SK-N-SH (cell line): ENCODE measurements around the gene RAB1B. TPM values are rescaled to one million over a fixed set of nuclear protein-coding genes. Genes with fewer than 3 reads are reported as not detected.

ENCODE experiments used
- CTCF ChIA-PET: fragments of 300-600, 350-600 bp; formaldehyde crosslinking; extraction: SDS; loops from one replicate; lab custom pipeline; 2021; lab: Yijun Ruan, JAX
- POLR2A ChIA-PET: fragments of 350-600 bp; sonication (Branson Sonifier 250); formaldehyde crosslinking; extraction: SDS; loops from one replicate; lab custom pipeline; 2020; ENCODE audit warnings: antibody characterized with exemption, inconsistent platforms; lab: Yijun Ruan, JAX
- DNase-seq: peaks from one replicate; pipeline ENCODE4 v3.0.0; 2012
- H2AFZ ChIP-seq: fragments of 200-600 bp; sonication (generic); 2 replicates; pipeline ENCODE4 v1.8.1; 2016; ENCODE audit warnings: antibody characterized with exemption, mild to moderate bottlenecking, low read depth
- H3F3A ChIP-seq: fragments of 200-600 bp; sonication (generic); replicated peaks from 2 replicates; pipeline ENCODE3; 2016; ENCODE audit warnings: antibody characterized with exemption, mild to moderate bottlenecking; ENCODE audit not compliant: insufficient read depth
- H3K27ac ChIP-seq, 2 experiments: fragments of 200-500 bp in 1 of 2; fragments of 200-600 bp in 1 of 2; sonication (Bioruptor generic) in 1 of 2; sonication (generic), shearing (Covaris generic) in 1 of 2; 2 replicates each; pipeline versions ENCODE4 v1.5.1 to v1.6.1; 2014 to 2016; ENCODE audit warnings: low read depth in 2 of 2, inconsistent platforms in 1 of 2, low read length in 1 of 2, mild to moderate bottlenecking in 1 of 2, mixed read lengths in 1 of 2
- H3K27me3 ChIP-seq: fragments of 200-600 bp; sonication (generic), shearing (Covaris generic); 2 replicates; pipeline ENCODE4 v1.6.1; 2016; ENCODE audit warnings: mixed run types; ENCODE audit not compliant: insufficient read depth
- H3K36me3 ChIP-seq, 2 experiments: fragments of 200-500 bp in 1 of 2; fragments of 200-600 bp in 1 of 2; sonication (Bioruptor generic) in 1 of 2; sonication (generic) in 1 of 2; replicated peaks in 1 of 2; 2 replicates each; pipeline versions ENCODE3 to v1.5.1; 2014 to 2016; ENCODE audit warnings: low read length in 1 of 2, mild to moderate bottlenecking in 1 of 2; ENCODE audit not compliant: insufficient read depth in 2 of 2, control insufficient read depth in 1 of 2
- H3K4me1 ChIP-seq, 2 experiments: fragments of 200-500 bp in 1 of 2; fragments of 200-600 bp in 1 of 2; sonication (Bioruptor generic) in 1 of 2; sonication (generic), shearing (Covaris generic) in 1 of 2; 2 replicates each; pipeline versions ENCODE4 v1.5.1 to v1.6.1; 2014 to 2016; ENCODE audit warnings: low read depth in 1 of 2, low read length in 1 of 2, mixed run types in 1 of 2; ENCODE audit not compliant: insufficient read depth in 2 of 2, control insufficient read depth in 1 of 2
- H3K4me2 ChIP-seq: fragments of 200-600 bp; sonication (generic), shearing (Covaris generic); 2 replicates; pipeline ENCODE4 v1.6.1; 2017; ENCODE audit warnings: mixed run types
- H3K4me3 ChIP-seq, 2 experiments: fragments of 200-500 bp in 1 of 2; fragments of 200-600 bp in 1 of 2; sonication (Bioruptor generic) in 1 of 2; sonication (generic), shearing (Covaris generic) in 1 of 2; 2 replicates each; pipeline versions ENCODE4 v1.5.1 to v1.8.1; 2014 to 2016; ENCODE audit warnings: low read depth in 2 of 2, inconsistent platforms in 1 of 2, low read length in 1 of 2, mild to moderate bottlenecking in 1 of 2, mixed read lengths in 1 of 2, moderate library complexity in 1 of 2
- H3K79me2 ChIP-seq: fragments of 200-600 bp; sonication (generic); 2 replicates; pipeline ENCODE4 v1.8.1; 2017; ENCODE audit warnings: mild to moderate bottlenecking; ENCODE audit not compliant: insufficient read depth
- H3K9ac ChIP-seq: fragments of 200-600 bp; sonication (generic); 2 replicates; pipeline ENCODE4 v1.6.1; 2017; ENCODE audit warnings: mixed run types
- H3K9me2 ChIP-seq: fragments of 200-600 bp; sonication (generic); 2 replicates; pipeline ENCODE4 v1.6.1; 2017; ENCODE audit warnings: mixed run types
- H3K9me3 ChIP-seq: fragments of 200-600 bp; sonication (generic); 2 replicates; pipeline ENCODE4 v1.6.1; 2017; ENCODE audit warnings: mixed run types, mild to moderate bottlenecking, moderate library complexity
- H4K20me1 ChIP-seq: fragments of 200-600 bp; sonication (generic); 2 replicates; pipeline ENCODE4 v1.6.1; 2017; ENCODE audit warnings: mild to moderate bottlenecking, mixed run types; ENCODE audit not compliant: insufficient read depth
- ELF1 ChIP-seq: IDR thresholded peaks from 2 replicates; pipeline ENCODE4 v1.4.0; 2012
- EP300 ChIP-seq, 2 experiments: IDR thresholded peaks; 2 replicates each; pipeline versions ENCODE4 v1.4.0 to v1.6.1; 2012; ENCODE audit warnings: borderline replicate concordance in 1 of 2, low read depth in 1 of 2, low read length in 1 of 2
- JUND ChIP-seq: IDR thresholded peaks from 2 replicates; pipeline ENCODE4 v1.4.0; 2012
- MEF2A ChIP-seq: IDR thresholded peaks from 2 replicates; pipeline ENCODE4 v1.4.0; 2012; ENCODE audit warnings: low read depth, borderline replicate concordance
- MXI1 ChIP-seq: IDR thresholded peaks from 2 replicates; pipeline ENCODE4 v1.6.1; 2012; ENCODE audit warnings: mild to moderate bottlenecking, low read depth, low read length, improper control_type of control experiment
- NRF1 ChIP-seq: IDR thresholded peaks from 2 replicates; pipeline ENCODE4 v1.6.1; 2012; ENCODE audit warnings: low read depth, mild to moderate bottlenecking, low read length
- POLR2AphosphoS5 ChIP-seq: IDR thresholded peaks from 2 replicates; pipeline ENCODE4 v1.6.1; 2012; ENCODE audit warnings: low read depth, low read length
- RCOR1 ChIP-seq: fragments of 150-350 bp; IDR thresholded peaks from 2 replicates; pipeline ENCODE4 v1.6.1; 2017; ENCODE audit warnings: antibody characterized with exemption, low read length
- RFX5 ChIP-seq: IDR thresholded peaks from 2 replicates; pipeline ENCODE4 v1.6.1; 2012; ENCODE audit warnings: mild to moderate bottlenecking, improper control_type of control experiment, low read length
- RXRA ChIP-seq: IDR thresholded peaks from 2 replicates; pipeline ENCODE4 v1.4.0; 2012; ENCODE audit warnings: low read depth, mild to moderate bottlenecking, borderline replicate concordance
- TCF12 ChIP-seq: IDR thresholded peaks from 2 replicates; pipeline ENCODE4 v1.4.0; 2012
- YY1 ChIP-seq: IDR thresholded peaks from 2 replicates; pipeline ENCODE4 v1.4.0; 2012; ENCODE audit warnings: low read depth, mild to moderate bottlenecking
- WGBS: methylation state at CpG from one replicate; pipeline ENCODE4 v1.1.6; 2017; ENCODE audit warnings: low lambda C conversion rate; 5-methylcytosine and 5-hydroxymethylcytosine counted together
- polyA plus RNA-seq, 3 experiments: library from polyadenylated mRNA; depleted of rRNA; stranded (reverse); fragments of >200 nt; gene quantifications; 2 replicates each; pipeline ENCODE4 v1.2.3, GENCODE V29; 2012
- TF ChIP-seq, protein P1 (sequence below): fragments of 200-600 bp; sonication (generic); IDR thresholded peaks from 2 replicates; pipeline ENCODE4 v1.6.1; 2017; ENCODE audit warnings: antibody characterized with exemption, mild to moderate bottlenecking, moderate library complexity
- TF ChIP-seq, protein P2 (sequence below): fragments of 150-350 bp; IDR thresholded peaks from 2 replicates; pipeline ENCODE4 v1.6.1; 2017; ENCODE audit warnings: antibody characterized with exemption, low read length, low read depth, borderline replicate concordance
- TF ChIP-seq, protein P3 (sequence below): IDR thresholded peaks from 2 replicates; pipeline ENCODE4 v1.4.0; 2012; ENCODE audit warnings: low read depth
- TF ChIP-seq, protein P4 (sequence below): IDR thresholded peaks from 2 replicates; pipeline ENCODE4 v1.6.1; 2012; ENCODE audit warnings: mild to moderate bottlenecking, low read depth, low read length, moderate library complexity

RAB1B gene
- polyA plus RNA-seq, 1 of the 3 experiments (the other 2 are of a cell fraction) = 208 TPM

DNA sequence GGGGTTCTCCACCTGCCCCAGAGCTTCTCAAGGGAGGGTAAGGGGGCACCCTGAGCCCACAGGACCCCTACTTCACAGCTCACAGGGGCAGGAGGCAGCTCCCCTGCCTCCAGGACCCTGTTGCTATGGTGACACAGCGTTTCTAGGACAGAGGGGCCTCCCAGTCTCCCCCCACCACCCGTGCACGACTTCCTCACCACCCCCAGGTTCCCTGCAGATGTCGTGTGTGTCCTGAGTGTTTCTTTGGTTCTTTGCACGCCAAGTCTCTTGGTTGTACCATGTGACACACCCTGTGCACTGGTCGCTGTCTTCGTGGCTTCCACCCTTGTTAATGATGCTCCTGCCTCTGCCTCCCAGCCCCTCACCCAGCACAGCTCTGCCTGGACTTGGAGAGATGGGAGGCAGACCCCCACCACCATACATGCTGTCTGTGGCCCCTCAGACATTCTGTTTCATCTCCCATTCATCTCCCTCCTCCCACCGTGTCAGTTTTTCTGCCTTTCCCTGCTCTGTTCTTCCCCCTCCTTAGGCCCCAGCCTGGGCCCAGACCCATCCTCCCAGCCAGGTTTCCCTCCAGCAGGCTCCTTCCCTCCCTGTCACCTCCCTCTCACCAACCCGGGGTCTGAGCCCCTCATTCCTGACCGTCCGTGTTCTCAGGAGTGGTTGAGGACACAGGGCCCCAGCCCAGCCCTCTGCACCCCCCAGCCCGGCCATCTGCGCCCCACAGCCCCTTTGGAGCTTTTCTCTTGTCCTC, 24.5 kb upstream of the RAB1B start:
- CTCF ChIA-PET = interaction anchor here (0.9 to 1.3 kb wide), 3 partner anchors 21 to 176 kb away, joined by 3 to 5 read pairs (median 3); no protein-coding TSS in a partner anchor

More for the DNA sequence above, 24.5 kb upstream of the RAB1B start:
- H3K36me3 ChIP-seq = peaks cover 23 to 78% of the 10 kb centered on the region in 2 experiments
- H3K4me1 ChIP-seq = no peaks in the 10 kb centered on the region
- H3K27ac ChIP-seq = no peak overlapping the region
- TF ChIP-seq, protein P1, sequence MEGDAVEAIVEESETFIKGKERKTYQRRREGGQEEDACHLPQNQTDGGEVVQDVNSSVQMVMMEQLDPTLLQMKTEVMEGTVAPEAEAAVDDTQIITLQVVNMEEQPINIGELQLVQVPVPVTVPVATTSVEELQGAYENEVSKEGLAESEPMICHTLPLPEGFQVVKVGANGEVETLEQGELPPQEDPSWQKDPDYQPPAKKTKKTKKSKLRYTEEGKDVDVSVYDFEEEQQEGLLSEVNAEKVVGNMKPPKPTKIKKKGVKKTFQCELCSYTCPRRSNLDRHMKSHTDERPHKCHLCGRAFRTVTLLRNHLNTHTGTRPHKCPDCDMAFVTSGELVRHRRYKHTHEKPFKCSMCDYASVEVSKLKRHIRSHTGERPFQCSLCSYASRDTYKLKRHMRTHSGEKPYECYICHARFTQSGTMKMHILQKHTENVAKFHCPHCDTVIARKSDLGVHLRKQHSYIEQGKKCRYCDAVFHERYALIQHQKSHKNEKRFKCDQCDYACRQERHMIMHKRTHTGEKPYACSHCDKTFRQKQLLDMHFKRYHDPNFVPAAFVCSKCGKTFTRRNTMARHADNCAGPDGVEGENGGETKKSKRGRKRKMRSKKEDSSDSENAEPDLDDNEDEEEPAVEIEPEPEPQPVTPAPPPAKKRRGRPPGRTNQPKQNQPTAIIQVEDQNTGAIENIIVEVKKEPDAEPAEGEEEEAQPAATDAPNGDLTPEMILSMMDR = no peak
- TF ChIP-seq ELF1 (no peak), EP300 (IDR thresholded peaks at IDR 0.05; ENCODE audit: borderline replicate concordance in 1 of 2, low read depth in 1 of 2, low read length in 1 of 2) (no peak), RFX5 (no peak), NRF1 (no peak), MEF2A (no peak), RXRA (no peak), POLR2AphosphoS5 (no peak), YY1 (no peak), JUND (no peak), TCF12 (no peak), MXI1 (no peak), RCOR1 (no peak)
- TF ChIP-seq, protein P2, sequence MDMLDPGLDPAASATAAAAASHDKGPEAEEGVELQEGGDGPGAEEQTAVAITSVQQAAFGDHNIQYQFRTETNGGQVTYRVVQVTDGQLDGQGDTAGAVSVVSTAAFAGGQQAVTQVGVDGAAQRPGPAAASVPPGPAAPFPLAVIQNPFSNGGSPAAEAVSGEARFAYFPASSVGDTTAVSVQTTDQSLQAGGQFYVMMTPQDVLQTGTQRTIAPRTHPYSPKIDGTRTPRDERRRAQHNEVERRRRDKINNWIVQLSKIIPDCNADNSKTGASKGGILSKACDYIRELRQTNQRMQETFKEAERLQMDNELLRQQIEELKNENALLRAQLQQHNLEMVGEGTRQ = no peak
- TF ChIP-seq, protein P3, sequence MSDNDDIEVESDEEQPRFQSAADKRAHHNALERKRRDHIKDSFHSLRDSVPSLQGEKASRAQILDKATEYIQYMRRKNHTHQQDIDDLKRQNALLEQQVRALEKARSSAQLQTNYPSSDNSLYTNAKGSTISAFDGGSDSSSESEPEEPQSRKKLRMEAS = no peak
- TF ChIP-seq, protein P4, sequence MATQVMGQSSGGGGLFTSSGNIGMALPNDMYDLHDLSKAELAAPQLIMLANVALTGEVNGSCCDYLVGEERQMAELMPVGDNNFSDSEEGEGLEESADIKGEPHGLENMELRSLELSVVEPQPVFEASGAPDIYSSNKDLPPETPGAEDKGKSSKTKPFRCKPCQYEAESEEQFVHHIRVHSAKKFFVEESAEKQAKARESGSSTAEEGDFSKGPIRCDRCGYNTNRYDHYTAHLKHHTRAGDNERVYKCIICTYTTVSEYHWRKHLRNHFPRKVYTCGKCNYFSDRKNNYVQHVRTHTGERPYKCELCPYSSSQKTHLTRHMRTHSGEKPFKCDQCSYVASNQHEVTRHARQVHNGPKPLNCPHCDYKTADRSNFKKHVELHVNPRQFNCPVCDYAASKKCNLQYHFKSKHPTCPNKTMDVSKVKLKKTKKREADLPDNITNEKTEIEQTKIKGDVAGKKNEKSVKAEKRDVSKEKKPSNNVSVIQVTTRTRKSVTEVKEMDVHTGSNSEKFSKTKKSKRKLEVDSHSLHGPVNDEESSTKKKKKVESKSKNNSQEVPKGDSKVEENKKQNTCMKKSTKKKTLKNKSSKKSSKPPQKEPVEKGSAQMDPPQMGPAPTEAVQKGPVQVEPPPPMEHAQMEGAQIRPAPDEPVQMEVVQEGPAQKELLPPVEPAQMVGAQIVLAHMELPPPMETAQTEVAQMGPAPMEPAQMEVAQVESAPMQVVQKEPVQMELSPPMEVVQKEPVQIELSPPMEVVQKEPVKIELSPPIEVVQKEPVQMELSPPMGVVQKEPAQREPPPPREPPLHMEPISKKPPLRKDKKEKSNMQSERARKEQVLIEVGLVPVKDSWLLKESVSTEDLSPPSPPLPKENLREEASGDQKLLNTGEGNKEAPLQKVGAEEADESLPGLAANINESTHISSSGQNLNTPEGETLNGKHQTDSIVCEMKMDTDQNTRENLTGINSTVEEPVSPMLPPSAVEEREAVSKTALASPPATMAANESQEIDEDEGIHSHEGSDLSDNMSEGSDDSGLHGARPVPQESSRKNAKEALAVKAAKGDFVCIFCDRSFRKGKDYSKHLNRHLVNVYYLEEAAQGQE = no peak
- no peaks in the 10 kb centered on the region for H3K9me3 ChIP-seq
- H3K4me2 ChIP-seq = no peak overlapping the region
- WGBS = 84% methylated on average over 13 of the region's 13 CpGs
- H3K4me3 ChIP-seq = no peak overlapping the region
- H3K27me3 ChIP-seq = no peaks in the 10 kb centered on the region
- H3K79me2 ChIP-seq = no peaks in the 10 kb centered on the region
- no peaks in the 10 kb centered on the region for H3K9me2 ChIP-seq
- H3K9ac ChIP-seq = no peak overlapping the region
- DNase-seq = no peak
- H4K20me1 ChIP-seq = no peaks in the 10 kb centered on the region
- POLR2A ChIA-PET = no interaction called here
- H3F3A ChIP-seq = no peaks in the 10 kb centered on the region
- H2AFZ ChIP-seq = no peak overlapping the region
